Activated naive CD4-positive, alpha-beta T cell treated with anti-CD3 and anti-CD28 coated beads, Interleukin-2, amount 50 U/mL, for 24 hours (primary cell): ENCODE results near the gene CDKN2C.
"Not testable (repeated sequence)": the region's sequence is repeated elsewhere in the genome, so short reads cannot be mapped to it uniquely, and the experiment has no call there.

Source experiments
- H3K27ac Mint-ChIP-seq: one replicate; pipeline ENCODE4 v1.8.0; 2021; ENCODE audit warnings: mild to moderate bottlenecking, mixed read lengths
- H3K27me3 Mint-ChIP-seq: one replicate; pipeline ENCODE4 v1.8.0; 2021; ENCODE audit warnings: mixed read lengths
- H3K36me3 Mint-ChIP-seq: one replicate; pipeline ENCODE4 v1.8.0; 2021; ENCODE audit warnings: mixed read lengths
- H3K4me1 Mint-ChIP-seq: one replicate; pipeline ENCODE4 v1.8.0; 2021; ENCODE audit warnings: mixed read lengths
- H3K4me3 Mint-ChIP-seq: one replicate; pipeline ENCODE4 v1.8.0; 2021; ENCODE audit warnings: mild to moderate bottlenecking, mixed read lengths
- H3K9me3 Mint-ChIP-seq: one replicate; pipeline ENCODE4 v1.8.0; 2021; ENCODE audit warnings: mixed read lengths

Gene CDKN2C

GRCh38 chr1:50969611-50970508 is at the start of gene CDKN2C:
TSS of gene CDKN2C (plus strand) at chr1:50970245. CDS start at chr1:50970369, 124 bp downstream.
- peak within 1 kb of the TSS; percentile 98 for H3K4me3 Mint-ChIP-seq
- H3K9me3 Mint-ChIP-seq: no peaks in the 10 kb centered on the region
- no peaks in the 10 kb centered on the region for H3K36me3 Mint-ChIP-seq
- H3K27me3 Mint-ChIP-seq: peaks cover 15% of the 10 kb centered on the region
- peaks cover 27% of the 10 kb centered on the region for H3K4me1 Mint-ChIP-seq
- H3K27ac Mint-ChIP-seq: peak within 1 kb of the TSS; percentile 89

- no peak overlapping the region for H3K4me3 Mint-ChIP-seq
- no peak overlapping the region for H3K27ac Mint-ChIP-seq
- H3K4me1 Mint-ChIP-seq: peaks cover 52% of the 10 kb centered on the region
Measured at GRCh38 chr1:50920409-50920808, 49.6 kb upstream of the CDKN2C start.

GRCh38 chr1:50921029-50921428 is 49.0 kb upstream of the CDKN2C start:
- Mint-ChIP-seq H3K36me3 (peaks cover 15% of the 10 kb centered on the region), H3K27ac (no peak overlapping the region), H3K9me3 (no peaks in the 10 kb centered on the region), H3K4me1 (peaks cover 51% of the 10 kb centered on the region), H3K4me3 (no peak overlapping the region), H3K27me3 (no peaks in the 10 kb centered on the region)

More at GRCh38 chr1:50920409-50920808, 49.6 kb upstream of the CDKN2C start:
- no peaks in the 10 kb centered on the region for H3K9me3 Mint-ChIP-seq
- peaks cover 15% of the 10 kb centered on the region for H3K36me3 Mint-ChIP-seq
- no peaks in the 10 kb centered on the region for H3K27me3 Mint-ChIP-seq

- H3K4me3 Mint-ChIP-seq: no peak overlapping the region
- peaks cover 19% of the 10 kb centered on the region for H3K36me3 Mint-ChIP-seq
- no peaks in the 10 kb centered on the region for H3K27me3 Mint-ChIP-seq
- H3K9me3 Mint-ChIP-seq: no peaks in the 10 kb centered on the region
- H3K27ac Mint-ChIP-seq: no peak overlapping the region
- peaks cover 33% of the 10 kb centered on the region for H3K4me1 Mint-ChIP-seq
Measured at GRCh38 chr1:50923564-50923963, 46.5 kb upstream of the CDKN2C start.

- peaks cover 8% of the 10 kb centered on the region for H3K36me3 Mint-ChIP-seq
- peaks cover 40% of the 10 kb centered on the region for H3K4me1 Mint-ChIP-seq
- H3K27ac Mint-ChIP-seq: no peak overlapping the region
- no peaks in the 10 kb centered on the region for H3K9me3 Mint-ChIP-seq
- H3K4me3 Mint-ChIP-seq: no peak overlapping the region
- H3K27me3 Mint-ChIP-seq: no peaks in the 10 kb centered on the region
Measured at GRCh38 chr1:50929376-50929958, 40.6 kb upstream of the CDKN2C start.

DNA sequence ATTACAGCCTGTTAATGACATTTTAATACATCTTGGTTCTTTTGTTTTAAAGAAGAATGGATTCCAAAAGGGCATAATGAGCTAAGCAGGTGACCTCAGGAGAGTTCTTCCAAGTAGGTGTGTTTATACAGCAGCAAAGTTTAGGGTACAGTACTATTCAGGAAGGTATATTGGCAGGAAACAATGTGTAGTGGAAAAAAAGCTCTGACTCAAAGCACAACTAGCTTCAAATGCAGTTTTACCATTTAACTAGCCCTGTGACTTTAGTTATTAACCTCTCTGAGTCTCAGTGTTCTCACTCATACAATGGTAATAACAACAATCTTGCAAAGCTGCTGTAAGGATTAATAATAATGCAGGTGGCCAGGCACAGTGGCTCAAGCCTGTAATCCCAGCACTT is 39.9 kb upstream of the CDKN2C start:
- Mint-ChIP-seq H3K9me3 (no peaks in the 10 kb centered on the region), H3K36me3 (peaks cover 6% of the 10 kb centered on the region), H3K4me3 (no peak overlapping the region), H3K4me1 (peaks cover 40% of the 10 kb centered on the region), H3K27ac (no peak overlapping the region), H3K27me3 (no peaks in the 10 kb centered on the region)

DNA sequence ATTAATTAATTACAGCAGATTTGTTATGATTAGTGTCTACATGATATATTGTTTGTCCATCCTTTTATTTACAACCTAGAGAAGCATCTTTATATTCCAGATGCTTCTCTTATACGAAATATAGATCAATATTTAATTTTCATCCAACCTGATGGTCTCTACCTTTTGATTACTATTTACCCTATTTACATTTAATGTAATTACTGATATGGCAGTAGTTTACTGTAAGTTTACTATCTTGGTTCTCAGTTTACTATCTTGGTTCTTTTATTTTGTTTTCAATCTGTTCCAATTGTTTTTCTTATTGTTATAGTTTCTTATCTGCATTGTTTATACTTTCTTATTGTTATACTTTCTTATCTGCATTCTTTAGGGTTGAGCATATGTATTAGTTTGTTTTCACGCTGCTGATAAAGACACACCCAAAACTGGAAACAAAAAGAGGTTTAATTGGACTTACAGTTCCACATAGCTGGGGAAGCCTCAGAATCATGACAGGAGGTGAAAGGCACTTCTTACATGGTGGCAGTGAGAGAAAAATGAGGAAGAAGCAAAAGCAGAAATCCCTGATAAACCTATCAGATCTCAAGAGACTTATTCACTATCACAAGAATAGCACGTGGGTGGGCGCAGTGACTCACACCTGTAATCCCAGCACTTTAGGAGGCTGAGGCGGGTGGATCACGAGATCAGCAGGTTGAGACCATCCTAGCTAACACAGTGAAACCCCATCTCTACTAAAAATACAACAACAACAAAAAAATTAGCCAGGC is 38.9 kb upstream of the CDKN2C start:
- Mint-ChIP-seq H3K4me1 (peaks cover 40% of the 10 kb centered on the region), H3K27ac (peak overlapping the region; percentile 75), H3K9me3 (no peaks in the 10 kb centered on the region), H3K27me3 (no peaks in the 10 kb centered on the region), H3K4me3 (no peak overlapping the region), H3K36me3 (peaks cover 5% of the 10 kb centered on the region)

GRCh38 chr1:50932043-50932442 is 38.0 kb upstream of the CDKN2C start:
- H3K27me3 Mint-ChIP-seq, H3K36me3 Mint-ChIP-seq, H3K9me3 Mint-ChIP-seq, H3K27ac Mint-ChIP-seq, H3K4me3 Mint-ChIP-seq: not testable (repeated sequence)
- H3K4me1 Mint-ChIP-seq: peaks cover 49% of the 10 kb centered on the region

DNA sequence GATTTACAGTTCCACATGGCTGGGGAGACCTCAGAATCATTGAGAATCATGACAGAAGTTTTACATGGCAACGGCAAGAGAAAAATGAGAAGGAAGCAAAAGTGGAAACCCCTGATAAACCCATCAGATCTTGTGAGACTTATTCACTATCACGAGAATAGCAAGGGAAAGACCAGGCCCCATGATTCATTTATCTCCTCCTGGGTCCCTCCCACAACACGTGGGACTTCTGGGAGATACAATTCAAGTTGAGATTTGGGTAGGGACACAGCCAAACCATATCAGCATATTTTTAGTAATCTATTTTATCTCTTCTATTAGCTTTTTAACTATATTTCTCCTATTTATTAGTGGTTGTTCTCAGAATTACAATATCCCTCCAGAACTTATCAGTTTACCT is 36.3 kb upstream of the CDKN2C start:
- not testable (repeated sequence) for H3K27ac Mint-ChIP-seq, H3K27me3 Mint-ChIP-seq, H3K9me3 Mint-ChIP-seq, H3K36me3 Mint-ChIP-seq, H3K4me3 Mint-ChIP-seq
- peaks cover 63% of the 10 kb centered on the region for H3K4me1 Mint-ChIP-seq

DNA sequence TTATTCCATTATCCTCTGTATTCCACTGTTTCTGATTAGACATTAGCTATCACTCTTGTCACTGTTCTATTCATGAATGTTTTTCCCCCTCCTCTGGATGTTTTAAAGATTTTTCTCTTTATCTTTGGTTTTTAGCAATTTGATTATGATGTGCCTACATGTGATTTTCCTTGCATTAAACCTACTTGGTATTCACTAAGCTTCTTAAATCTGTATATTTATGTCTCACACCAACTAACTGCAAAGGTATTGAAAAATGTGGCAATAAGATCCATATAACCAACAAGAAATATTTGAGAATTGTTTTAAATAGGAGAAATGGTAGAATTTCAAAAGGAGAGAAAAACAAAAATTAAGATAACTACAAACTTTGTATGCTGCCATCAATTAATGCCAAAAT is 35.2 kb upstream of the CDKN2C start:
- no peak overlapping the region for H3K27ac Mint-ChIP-seq
- no peaks in the 10 kb centered on the region for H3K27me3 Mint-ChIP-seq

GRCh38 chr1:50935276-50935675 is 34.8 kb upstream of the CDKN2C start:
- not testable (repeated sequence) for H3K36me3 Mint-ChIP-seq, H3K27ac Mint-ChIP-seq, H3K9me3 Mint-ChIP-seq, H3K4me3 Mint-ChIP-seq, H3K27me3 Mint-ChIP-seq
- H3K4me1 Mint-ChIP-seq: peaks cover 59% of the 10 kb centered on the region

More for the DNA sequence above, 35.2 kb upstream of the CDKN2C start:
- Mint-ChIP-seq H3K36me3 (no peaks in the 10 kb centered on the region), H3K4me3 (no peak overlapping the region), H3K9me3 (no peaks in the 10 kb centered on the region), H3K4me1 (peaks cover 61% of the 10 kb centered on the region)

- H3K27me3 Mint-ChIP-seq: no peaks in the 10 kb centered on the region
- H3K36me3 Mint-ChIP-seq: no peaks in the 10 kb centered on the region
- H3K9me3 Mint-ChIP-seq: no peaks in the 10 kb centered on the region
- H3K4me3 Mint-ChIP-seq: no peak overlapping the region
- no peak overlapping the region for H3K27ac Mint-ChIP-seq
- peaks cover 57% of the 10 kb centered on the region for H3K4me1 Mint-ChIP-seq
Measured at GRCh38 chr1:50936321-50936720, 33.7 kb upstream of the CDKN2C start.

- Mint-ChIP-seq H3K4me3 (no peak overlapping the region), H3K36me3 (peaks cover 2% of the 10 kb centered on the region), H3K27ac (no peak overlapping the region), H3K27me3 (no peaks in the 10 kb centered on the region), H3K9me3 (no peaks in the 10 kb centered on the region), H3K4me1 (peaks cover 63% of the 10 kb centered on the region)
Measured at GRCh38 chr1:50940291-50940690, 29.8 kb upstream of the CDKN2C start.

- no peak overlapping the region for H3K4me3 Mint-ChIP-seq
- no peaks in the 10 kb centered on the region for H3K9me3 Mint-ChIP-seq
- no peak overlapping the region for H3K27ac Mint-ChIP-seq
- H3K4me1 Mint-ChIP-seq: peaks cover 66% of the 10 kb centered on the region
- peaks cover 2% of the 10 kb centered on the region for H3K36me3 Mint-ChIP-seq
- H3K27me3 Mint-ChIP-seq: no peaks in the 10 kb centered on the region
Measured at GRCh38 chr1:50942334-50942733, 27.7 kb upstream of the CDKN2C start.

GRCh38 chr1:50949286-50949982 is 20.6 kb upstream of the CDKN2C start:
- no peak overlapping the region for H3K4me3 Mint-ChIP-seq
- H3K27me3 Mint-ChIP-seq: no peaks in the 10 kb centered on the region
- H3K27ac Mint-ChIP-seq: no peak overlapping the region
- peaks cover 6% of the 10 kb centered on the region for H3K36me3 Mint-ChIP-seq
- H3K9me3 Mint-ChIP-seq: no peaks in the 10 kb centered on the region
- H3K4me1 Mint-ChIP-seq: peaks cover 64% of the 10 kb centered on the region
